Stimulated activated CD4-positive, alpha-beta T cell treated with anti-CD3 and anti-CD28 coated beads, Interleukin-1b, Interleukin-23, amount 100 ng/mL, for 48 hours (primary cell): ENCODE data around the gene AKAP8.

ENCODE experiments used
- DNase-seq: peaks from one replicate; pipeline ENCODE4 v3.0.0-alpha.2; 2020

AKAP8 gene

GRCh38 chr19:15330801-15331418 lies 48.7 kb downstream of the AKAP8 start:
- no peak for DNase-seq

GRCh38 chr19:15328312-15328711 lies 51.3 kb downstream of the AKAP8 start:
- DNase-seq, result no peak

DNA sequence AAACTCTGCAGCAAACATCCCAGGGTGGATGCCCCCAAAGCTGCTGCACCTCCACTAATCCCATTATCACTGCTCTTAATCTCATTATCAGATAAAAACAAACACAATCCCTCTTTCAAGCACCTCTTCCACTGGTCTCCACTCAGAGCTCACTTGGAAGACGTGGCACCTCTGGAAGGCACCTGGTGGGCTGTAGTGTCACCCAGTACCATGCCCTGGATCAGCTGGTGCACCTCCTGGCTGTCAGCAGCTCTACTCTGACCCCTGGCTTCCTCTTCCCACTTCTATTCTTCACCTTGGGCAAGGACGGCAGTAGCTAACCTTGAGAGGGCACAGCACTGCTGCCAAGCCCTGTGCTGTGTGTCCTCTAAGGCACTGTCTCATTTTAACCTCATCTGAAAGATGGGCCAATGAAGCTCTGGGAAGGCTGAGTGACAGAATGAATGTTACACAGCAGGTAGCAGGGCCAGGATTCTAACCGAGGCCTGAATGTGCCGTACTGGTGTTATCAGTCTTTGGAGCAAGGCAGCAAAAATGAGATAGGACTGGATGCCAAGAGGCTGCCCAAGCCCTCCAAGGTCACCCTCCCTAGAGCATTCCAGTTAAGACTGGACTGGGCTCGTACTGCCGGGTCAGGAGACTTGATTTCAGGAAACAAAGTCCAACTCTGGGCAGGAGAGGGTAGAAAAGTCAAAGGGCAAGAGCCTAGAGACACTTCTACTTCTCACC lies 54.6 kb downstream of the AKAP8 start:
- DNase-seq, result no peak

GRCh38 chr19:15323496-15324235 lies 55.9 kb downstream of the AKAP8 start:
- DNase-seq, result no peak

DNA sequence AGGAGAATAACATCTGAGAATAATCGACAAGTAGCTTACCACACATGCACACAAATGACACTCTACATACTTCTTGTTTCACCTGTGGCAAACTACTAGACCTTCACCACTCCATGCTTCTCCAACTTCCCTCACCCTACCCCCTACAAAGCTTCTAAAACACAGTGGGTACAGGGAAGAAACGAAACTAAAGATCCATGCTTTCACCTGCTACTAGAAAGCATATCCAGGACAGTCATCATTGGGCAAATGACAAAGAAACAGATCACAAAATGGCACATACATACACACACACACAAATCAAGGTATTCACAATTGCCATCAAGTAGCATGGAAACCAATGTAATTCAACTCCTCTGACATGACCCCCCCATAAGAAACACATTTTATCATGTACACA lies 57.8 kb downstream of the AKAP8 start:
- no peak for DNase-seq

- no peak for DNase-seq
Observed at GRCh38 chr19:15320116-15320515, 59.5 kb downstream of the AKAP8 start.

GRCh38 chr19:15318241-15318691 lies 61.3 kb downstream of the AKAP8 start:
- no peak for DNase-seq

GRCh38 chr19:15317392-15318071 lies 62.1 kb downstream of the AKAP8 start:
- DNase-seq, result no peak

- DNase-seq, result no peak
Observed at GRCh38 chr19:15316498-15316897, 63.1 kb downstream of the AKAP8 start.

GRCh38 chr19:15315101-15315500 lies 64.5 kb downstream of the AKAP8 start:
- DNase-seq, result no peak

- DNase-seq, result no peak
Observed at GRCh38 chr19:15313649-15314279, 65.8 kb downstream of the AKAP8 start.

GRCh38 chr19:15307169-15307568 lies 72.4 kb downstream of the AKAP8 start:
- no peak for DNase-seq

DNA sequence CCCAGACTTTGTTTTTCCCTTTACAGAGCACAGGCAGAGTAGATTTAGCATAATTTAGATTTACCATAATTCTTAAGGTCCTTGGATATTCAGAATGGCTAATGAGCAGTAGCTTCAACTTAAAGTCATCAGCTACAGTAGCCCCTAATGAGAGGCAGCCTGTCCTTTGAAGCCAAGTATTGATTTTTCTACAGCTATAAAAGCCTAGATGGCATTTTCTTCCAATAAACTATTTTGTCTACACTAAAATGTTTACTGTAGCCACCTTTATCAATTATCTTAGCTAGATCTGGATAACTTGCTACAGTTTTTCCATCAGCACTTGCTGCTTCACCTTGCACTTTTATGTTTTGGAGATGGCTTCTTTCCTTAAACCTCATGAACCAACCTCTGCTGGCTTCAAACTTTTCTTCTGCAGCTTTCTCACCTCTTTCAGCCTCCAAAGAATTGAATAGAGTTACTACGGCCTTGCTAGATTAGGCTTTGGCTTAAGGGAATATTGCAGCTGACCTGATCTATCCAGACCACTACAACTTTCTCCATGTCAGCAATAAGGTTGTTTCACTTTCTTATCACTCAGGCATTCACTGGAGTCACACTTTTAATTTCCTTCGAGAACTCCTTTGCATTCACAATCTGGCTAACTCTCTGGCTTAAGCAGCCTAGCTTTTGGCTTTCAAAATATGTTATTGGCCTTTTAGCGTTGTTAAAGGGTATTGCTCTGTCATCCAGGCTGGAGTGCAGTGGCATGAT lies 73.8 kb downstream of the AKAP8 start:
- no peak for DNase-seq

DNA sequence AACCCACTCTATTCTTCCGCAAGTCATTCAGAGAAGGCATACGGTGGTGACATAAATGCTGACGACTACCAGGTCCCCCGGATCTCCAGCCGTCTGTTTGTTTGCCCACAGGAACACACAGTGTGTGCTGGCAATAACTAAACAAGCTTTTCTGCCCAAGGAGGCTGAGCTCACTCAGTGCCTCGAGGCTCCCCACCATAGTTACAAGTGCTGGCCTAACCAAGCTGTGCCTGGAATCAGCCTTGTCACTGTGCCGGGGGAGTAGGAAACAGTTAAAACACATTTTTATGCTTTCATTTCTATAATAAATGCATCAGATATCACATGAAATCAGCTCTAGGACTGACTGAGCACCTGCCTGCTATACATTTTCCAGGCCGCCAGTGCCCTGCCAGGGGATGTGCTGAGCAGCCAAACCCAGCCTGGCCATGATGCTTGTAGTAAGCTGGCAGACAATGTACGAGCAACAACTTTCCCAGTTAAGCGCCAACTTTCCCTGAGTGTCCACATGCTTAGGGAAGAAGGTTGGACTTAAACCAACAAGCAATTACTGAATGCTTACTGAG lies 75.4 kb downstream of the AKAP8 start:
- peak; percentile 63 for DNase-seq
